HepG2 (cell line): ENCODE data around the gene CABLES2. TPM values are rescaled to one million over a fixed set of nuclear protein-coding genes. Genes with fewer than 3 reads are reported as not detected.

Experiments used
- ATAC-seq: fragments of 200-7000 bp; cut with Tn5 transposase; 3 replicates; pipeline ENCODE4 v1.9.1; 2020; ENCODE audit warnings: mild to moderate bottlenecking, moderate library complexity
- BruUV-seq: library from RNA; stranded (reverse); fragments of 400-500 nt; replicated peaks from 2 replicates; lab custom pipeline; 2021; lab: Mats Ljungman, UMichigan
- CTCF ChIA-PET: fragments of 300-600 bp; formaldehyde crosslinking; extraction: SDS; loops from one replicate; lab custom pipeline; 2021; ENCODE audit warnings: low total read pairs, inconsistent platforms, low intra/inter-chr PET ratio; lab: Yijun Ruan, JAX
- POLR2A ChIA-PET: fragments of 350-600 bp; sonication (Branson Sonifier 250); formaldehyde crosslinking; loops from one replicate; lab custom pipeline; 2020; ENCODE audit warnings: antibody characterized with exemption, inconsistent platforms; lab: Yijun Ruan, JAX
- DNase-seq: peaks from one replicate; pipeline ENCODE4 v3.0.0-alpha.2; 2015; ENCODE audit warnings: low spot score
- FAIRE-seq: peaks from 3 replicates; lab custom pipeline; 2011; peaks lifted over from hg19 to GRCh38; lab: Jason Lieb, UNC
- H2AFZ ChIP-seq: one replicate; pipeline ENCODE4 v1.6.1; 2011; ENCODE audit warnings: low read length, inconsistent platforms
- H3K27ac ChIP-seq: fragments of 300-600 bp; 3 replicates; pipeline ENCODE4 v1.8.0; 2011; ENCODE audit warnings: mixed run types, mild to moderate bottlenecking, mixed read lengths, low read length, inconsistent platforms; ENCODE audit not compliant: insufficient read depth; ENCODE audit errors: extremely low read length
- H3K27me3 ChIP-seq, 2 experiments: fragments of 200-600 bp in 1 of 2; 2 replicates in 1 of 2; 3 replicates in 1 of 2; pipeline versions ENCODE4 v1.6.0 to v1.8.0; 2011; ENCODE audit warnings: low read length in 2 of 2, mild to moderate bottlenecking in 2 of 2, moderate library complexity in 2 of 2, inconsistent platforms in 1 of 2; ENCODE audit not compliant: insufficient read depth in 2 of 2, control insufficient read depth in 1 of 2
- H3K36me3 ChIP-seq, 2 experiments: fragments of 200-600 bp in 1 of 2; replicated peaks in 1 of 2; 2 replicates in 1 of 2; 3 replicates in 1 of 2; pipeline versions ENCODE4 v1.5.1 to v1.8.0; 2011; ENCODE audit warnings: low read length in 2 of 2, inconsistent platforms in 1 of 2; ENCODE audit not compliant: insufficient read depth in 2 of 2, control insufficient read depth in 1 of 2
- H3K4me1 ChIP-seq: 2 replicates; pipeline ENCODE4 v1.5.1; 2012; ENCODE audit warnings: low read length, inconsistent platforms; ENCODE audit not compliant: insufficient read depth
- H3K4me2 ChIP-seq: 2 replicates; pipeline ENCODE4 v1.6.0; 2011; ENCODE audit warnings: low read depth, low read length, inconsistent platforms
- H3K4me3 ChIP-seq, 3 experiments: fragments of 200-600 bp in 1 of 3; sonication (generic), shearing (Covaris generic) in 1 of 3; replicated peaks in 1 of 3; 2 replicates each; pipeline ENCODE4 v1.5.1; 2011 to 2016; ENCODE audit warnings: low read length in 3 of 3, inconsistent platforms in 2 of 3, low read depth in 2 of 3, mild to moderate bottlenecking in 2 of 3, control low read depth in 1 of 3, mixed read lengths in 1 of 3; ENCODE audit not compliant: insufficient read depth in 1 of 3
- H3K79me2 ChIP-seq: one replicate; pipeline ENCODE4 v1.6.1; 2011; ENCODE audit warnings: low read length, inconsistent platforms; ENCODE audit not compliant: insufficient read depth
- H3K9ac ChIP-seq: 2 replicates; pipeline ENCODE4 v1.6.0; 2011; ENCODE audit warnings: mild to moderate bottlenecking, low read depth, low read length, inconsistent platforms; ENCODE audit not compliant: insufficient read depth
- H3K9me3 ChIP-seq: 2 replicates; pipeline ENCODE4 v1.5.1; 2012; ENCODE audit warnings: mild to moderate bottlenecking, low read length
- H4K20me1 ChIP-seq: 2 replicates; pipeline ENCODE4 v1.6.0; 2011; ENCODE audit warnings: inconsistent platforms, mild to moderate bottlenecking, low read length, moderate library complexity; ENCODE audit not compliant: insufficient read depth
- NONO ChIP-seq, 2 experiments: fragments of 450-650 bp in 1 of 2; sonication (generic) in 1 of 2; formaldehyde crosslinking in 1 of 2; IDR thresholded peaks in 1 of 2; conservative IDR thresholded peaks in 1 of 2; 2 replicates each; pipeline versions ENCODE4 v1.6.1 to v1.8.0; 2017 to 2022; ENCODE audit warnings: mild to moderate bottlenecking in 1 of 2, missing genetic modification reagents in 1 of 2, moderate library complexity in 1 of 2
- PRPF4 ChIP-seq: fragments of 200-400 bp; formaldehyde crosslinking; IDR thresholded peaks from 2 replicates; pipeline ENCODE4 v1.6.1; 2016; ENCODE audit warnings: low read length, low read depth; ENCODE audit not compliant: poor library complexity, severe bottlenecking
- REL ChIP-seq: sonication (generic); formaldehyde crosslinking; conservative IDR thresholded peaks from 2 replicates; pipeline ENCODE4 v1.8.0; 2022; ENCODE audit warnings: mild to moderate bottlenecking, missing genetic modification reagents, moderate library complexity
- ZNF576 ChIP-seq: sonication (generic); formaldehyde crosslinking; IDR thresholded peaks from 2 replicates; pipeline ENCODE4 v1.4.0; 2020; ENCODE audit warnings: mild to moderate bottlenecking, missing genetic modification reagents
- WGBS: methylation state at CpG from one replicate; pipeline ENCODE4 v1.1.6; 2017; ENCODE audit warnings: low lambda C conversion rate; 5-methylcytosine and 5-hydroxymethylcytosine counted together
- in situ Hi-C: cut with HindIII; loops from 2 replicates; pipeline ENCODE4 v1.10.0; 2017; ENCODE audit warnings: low pct_unique_long_range_greater_than_20kb; ENCODE audit not compliant: extremely low pct_ligation_motif_present
- intact Hi-C: fragments of 100-400 bp; cut with micrococcal nuclease; formaldehyde crosslinking; loops from one replicate; pipeline ENCODE4 v1.10.0; 2022; ENCODE audit not compliant: unreplicated experiment
- polyA plus RNA-seq, 8 experiments: library from polyadenylated mRNA; depleted of rRNA in 3 of 8; stranded (reverse) in 7 of 8; unstranded in 1 of 8; fragments of >200 nt; fragmentation: Illumina TruSeq in 4 of 8; extraction: Trizol in 4 of 8; gene quantifications; 2 replicates each; pipeline versions ENCODE4 v1.2.1 to v1.2.3, GENCODE V29; 2011 to 2016; ENCODE audit warnings: low read depth in 4 of 8, missing spikeins in 1 of 8, mixed read lengths in 1 of 8; ENCODE audit not compliant: insufficient read depth in 1 of 8
- total RNA-seq, 5 experiments: library from RNA; depleted of rRNA; stranded (reverse); fragments of >200 nt; fragmentation: Illumina TruSeq; extraction: Trizol; gene quantifications; 2 replicates each; pipeline ENCODE4 v1.2.3, GENCODE V29; 2016; ENCODE audit warnings: low read depth in 1 of 5
- TF ChIP-seq, protein P1 (sequence below): sonication (generic); formaldehyde crosslinking; IDR thresholded peaks from 2 replicates; pipeline ENCODE4 v1.4.0; 2020; ENCODE audit warnings: missing genetic modification reagents
- TF ChIP-seq, protein P2 (sequence below), 2 experiments: fragments of 450-650 bp in 1 of 2; sonication (generic) in 1 of 2; formaldehyde crosslinking in 1 of 2; IDR thresholded peaks; 2 replicates each; pipeline versions ENCODE4 v1.6.1 to v1.8.0; 2016 to 2022; ENCODE audit warnings: antibody characterized with exemption in 1 of 2, mild to moderate bottlenecking in 1 of 2, missing genetic modification reagents in 1 of 2

The CABLES2 gene
- total and polyA plus RNA-seq, 2 of the 13 experiments (the other 11 are each of a cell fraction or from before 2014, with no cell fraction given), result 5.2 to 9.7 TPM

GRCh38 chr20:62451156-62451767, 44.2 kb upstream of the CABLES2 start:
- CTCF ChIA-PET, result no interaction called here
- no TSS peak for BruUV-seq
- 55% methylated on average over 7 of the region's 10 CpGs for whole genome bisulfite sequencing
- TF ChIP-seq, protein P1, sequence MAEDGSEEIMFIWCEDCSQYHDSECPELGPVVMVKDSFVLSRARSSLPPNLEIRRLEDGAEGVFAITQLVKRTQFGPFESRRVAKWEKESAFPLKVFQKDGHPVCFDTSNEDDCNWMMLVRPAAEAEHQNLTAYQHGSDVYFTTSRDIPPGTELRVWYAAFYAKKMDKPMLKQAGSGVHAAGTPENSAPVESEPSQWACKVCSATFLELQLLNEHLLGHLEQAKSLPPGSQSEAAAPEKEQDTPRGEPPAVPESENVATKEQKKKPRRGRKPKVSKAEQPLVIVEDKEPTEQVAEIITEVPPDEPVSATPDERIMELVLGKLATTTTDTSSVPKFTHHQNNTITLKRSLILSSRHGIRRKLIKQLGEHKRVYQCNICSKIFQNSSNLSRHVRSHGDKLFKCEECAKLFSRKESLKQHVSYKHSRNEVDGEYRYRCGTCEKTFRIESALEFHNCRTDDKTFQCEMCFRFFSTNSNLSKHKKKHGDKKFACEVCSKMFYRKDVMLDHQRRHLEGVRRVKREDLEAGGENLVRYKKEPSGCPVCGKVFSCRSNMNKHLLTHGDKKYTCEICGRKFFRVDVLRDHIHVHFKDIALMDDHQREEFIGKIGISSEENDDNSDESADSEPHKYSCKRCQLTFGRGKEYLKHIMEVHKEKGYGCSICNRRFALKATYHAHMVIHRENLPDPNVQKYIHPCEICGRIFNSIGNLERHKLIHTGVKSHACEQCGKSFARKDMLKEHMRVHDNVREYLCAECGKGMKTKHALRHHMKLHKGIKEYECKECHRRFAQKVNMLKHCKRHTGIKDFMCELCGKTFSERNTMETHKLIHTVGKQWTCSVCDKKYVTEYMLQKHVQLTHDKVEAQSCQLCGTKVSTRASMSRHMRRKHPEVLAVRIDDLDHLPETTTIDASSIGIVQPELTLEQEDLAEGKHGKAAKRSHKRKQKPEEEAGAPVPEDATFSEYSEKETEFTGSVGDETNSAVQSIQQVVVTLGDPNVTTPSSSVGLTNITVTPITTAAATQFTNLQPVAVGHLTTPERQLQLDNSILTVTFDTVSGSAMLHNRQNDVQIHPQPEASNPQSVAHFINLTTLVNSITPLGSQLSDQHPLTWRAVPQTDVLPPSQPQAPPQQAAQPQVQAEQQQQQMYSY (CRISPR knock-in tag), result no peak
- TF ChIP-seq REL (CRISPR knock-in tag) (no peak), ZNF576 (CRISPR knock-in tag) (no peak), NONO (IDR thresholded peaks at IDR 0.05) (0 out of 2 replicates have a peak, but pooled peaks have one; percentile 6), NONO (CRISPR knock-in tag; conservative IDR thresholded peaks at IDR 0.05) (no peak), PRPF4 (no peak)
- TF ChIP-seq, protein P2, sequence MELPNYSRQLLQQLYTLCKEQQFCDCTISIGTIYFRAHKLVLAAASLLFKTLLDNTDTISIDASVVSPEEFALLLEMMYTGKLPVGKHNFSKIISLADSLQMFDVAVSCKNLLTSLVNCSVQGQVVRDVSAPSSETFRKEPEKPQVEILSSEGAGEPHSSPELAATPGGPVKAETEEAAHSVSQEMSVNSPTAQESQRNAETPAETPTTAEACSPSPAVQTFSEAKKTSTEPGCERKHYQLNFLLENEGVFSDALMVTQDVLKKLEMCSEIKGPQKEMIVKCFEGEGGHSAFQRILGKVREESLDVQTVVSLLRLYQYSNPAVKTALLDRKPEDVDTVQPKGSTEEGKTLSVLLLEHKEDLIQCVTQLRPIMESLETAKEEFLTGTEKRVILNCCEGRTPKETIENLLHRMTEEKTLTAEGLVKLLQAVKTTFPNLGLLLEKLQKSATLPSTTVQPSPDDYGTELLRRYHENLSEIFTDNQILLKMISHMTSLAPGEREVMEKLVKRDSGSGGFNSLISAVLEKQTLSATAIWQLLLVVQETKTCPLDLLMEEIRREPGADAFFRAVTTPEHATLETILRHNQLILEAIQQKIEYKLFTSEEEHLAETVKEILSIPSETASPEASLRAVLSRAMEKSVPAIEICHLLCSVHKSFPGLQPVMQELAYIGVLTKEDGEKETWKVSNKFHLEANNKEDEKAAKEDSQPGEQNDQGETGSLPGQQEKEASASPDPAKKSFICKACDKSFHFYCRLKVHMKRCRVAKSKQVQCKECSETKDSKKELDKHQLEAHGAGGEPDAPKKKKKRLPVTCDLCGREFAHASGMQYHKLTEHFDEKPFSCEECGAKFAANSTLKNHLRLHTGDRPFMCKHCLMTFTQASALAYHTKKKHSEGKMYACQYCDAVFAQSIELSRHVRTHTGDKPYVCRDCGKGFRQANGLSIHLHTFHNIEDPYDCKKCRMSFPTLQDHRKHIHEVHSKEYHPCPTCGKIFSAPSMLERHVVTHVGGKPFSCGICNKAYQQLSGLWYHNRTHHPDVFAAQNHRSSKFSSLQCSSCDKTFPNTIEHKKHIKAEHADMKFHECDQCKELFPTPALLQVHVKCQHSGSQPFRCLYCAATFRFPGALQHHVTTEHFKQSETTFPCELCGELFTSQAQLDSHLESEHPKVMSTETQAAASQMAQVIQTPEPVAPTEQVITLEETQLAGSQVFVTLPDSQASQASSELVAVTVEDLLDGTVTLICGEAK (IDR thresholded peaks at IDR 0.05), result no peak
- TF ChIP-seq, protein P2 (CRISPR knock-in tag; IDR thresholded peaks at IDR 0.05), result no peak
- TF ChIP-seq, all 625 proteins: peak for 1
- ATAC-seq (no peak), FAIRE-seq (no peak), DNase-seq (no peak)
- Histone ChIP-seq H3K4me3 (no peak overlapping the region), H2AFZ (no peak overlapping the region), H3K36me3 (no peaks in the 10 kb centered on the region), H3K27ac (no peak overlapping the region), H4K20me1 (no peaks in the 10 kb centered on the region; the same call in 1 of the 2 replicates), H3K27me3 (peaks cover 36 to 78% of the 10 kb centered on the region in 2 experiments; a peak in 4 of 5 replicates), H3K4me1 (no peaks in the 10 kb centered on the region), H3K79me2 (no peaks in the 10 kb centered on the region), H3K4me2 (no peak overlapping the region), H3K9me3 (no peaks in the 10 kb centered on the region), H3K9ac (no peak overlapping the region)
- intact Hi-C loops (no loop called here), in situ Hi-C loops (no loop called here)
- POLR2A ChIA-PET, result no interaction called here
